ENCODE data around the gene STMN3.

The STMN3 gene

DNA sequence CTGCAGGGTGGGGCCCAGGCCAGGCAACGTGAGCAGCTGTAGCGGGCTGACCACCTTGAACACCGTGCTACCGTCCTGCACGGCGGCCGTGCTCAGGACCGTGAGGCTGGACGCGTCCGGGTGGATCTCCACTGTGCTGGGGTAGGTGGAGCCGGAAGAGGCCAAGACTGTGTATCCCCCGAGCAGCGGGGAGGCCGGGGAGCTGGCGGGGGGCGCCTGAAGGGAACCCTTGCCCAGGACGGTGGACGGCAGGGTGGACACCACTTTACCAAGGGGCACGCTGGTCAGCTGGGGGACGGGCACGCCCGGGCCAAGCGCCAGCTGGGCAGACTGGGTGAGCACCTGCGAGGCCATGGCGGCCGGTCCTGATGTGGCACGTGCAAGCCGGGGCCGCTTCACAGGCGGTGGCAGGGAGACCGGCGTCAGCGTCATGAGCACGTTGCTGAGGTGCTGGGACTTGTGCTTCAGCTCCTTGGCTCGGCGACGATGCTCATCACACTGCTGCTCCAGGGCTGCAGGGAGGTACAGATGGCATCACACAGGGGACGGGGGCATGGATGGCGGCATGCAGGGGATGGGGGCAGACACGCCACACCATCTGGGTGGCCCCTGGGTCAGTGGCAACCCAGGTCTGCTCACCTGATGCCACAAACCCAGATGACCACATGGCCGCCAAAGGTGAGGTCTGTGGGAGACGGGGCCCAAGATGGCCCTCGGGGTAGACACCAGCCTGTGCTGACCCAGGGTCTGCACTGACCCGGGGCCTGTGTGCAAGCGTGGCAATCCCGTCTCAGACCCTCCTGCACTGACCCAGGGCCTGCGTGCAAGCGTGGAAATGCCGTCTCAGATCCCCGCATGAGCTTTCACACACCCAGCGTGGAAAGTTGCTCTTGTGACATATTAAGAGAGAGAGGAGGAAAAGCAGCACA is 62.7 kb downstream of the STMN3 start:
- no peak for DNase-seq (ENCODE audit: low read depth in 2 of 2)

Data from stimulated activated CD8-positive, alpha-beta memory T cell treated with anti-CD3 and anti-CD28 coated beads, Interleukin-2, amount 100 ng/mL, for 48 hours (primary cell).